AG09309 (cell line): ENCODE results near the gene CD79A.
A peak's percentile ranks its signal among the peaks of the same experiment; 100 is the strongest.

Experiments used
- DNase-seq: peaks from one replicate; pipeline ENCODE4 v3.0.0-alpha.2; 2010; ENCODE audit warnings: low read depth
- H3K4me3 ChIP-seq: 2 replicates; pipeline ENCODE4 v1.5.1; 2011; ENCODE audit warnings: mild to moderate bottlenecking, low read depth, low read length, moderate library complexity; ENCODE audit not compliant: control insufficient read depth
- CTCF ChIP-seq: IDR thresholded peaks from 2 replicates; pipeline ENCODE4 v1.5.1; 2011; ENCODE audit warnings: mild to moderate bottlenecking, low read depth, low read length, inconsistent platforms; ENCODE audit not compliant: insufficient read depth, control insufficient read depth; ENCODE audit errors: missing control alignments

The CD79A gene

GRCh38 chr19:41925208-41926003 lies 48.3 kb downstream of the CD79A start:
- no peak for TF ChIP-seq CTCF
- DNase-seq, result no peak

GRCh38 chr19:41926028-41926762 lies 49.1 kb downstream of the CD79A start:
- TF ChIP-seq CTCF, result no peak
- H3K4me3 ChIP-seq, result no peak overlapping the region
- no peak for DNase-seq

More at GRCh38 chr19:41925208-41926003, 48.3 kb downstream of the CD79A start:
- no peak overlapping the region for H3K4me3 ChIP-seq

DNA sequence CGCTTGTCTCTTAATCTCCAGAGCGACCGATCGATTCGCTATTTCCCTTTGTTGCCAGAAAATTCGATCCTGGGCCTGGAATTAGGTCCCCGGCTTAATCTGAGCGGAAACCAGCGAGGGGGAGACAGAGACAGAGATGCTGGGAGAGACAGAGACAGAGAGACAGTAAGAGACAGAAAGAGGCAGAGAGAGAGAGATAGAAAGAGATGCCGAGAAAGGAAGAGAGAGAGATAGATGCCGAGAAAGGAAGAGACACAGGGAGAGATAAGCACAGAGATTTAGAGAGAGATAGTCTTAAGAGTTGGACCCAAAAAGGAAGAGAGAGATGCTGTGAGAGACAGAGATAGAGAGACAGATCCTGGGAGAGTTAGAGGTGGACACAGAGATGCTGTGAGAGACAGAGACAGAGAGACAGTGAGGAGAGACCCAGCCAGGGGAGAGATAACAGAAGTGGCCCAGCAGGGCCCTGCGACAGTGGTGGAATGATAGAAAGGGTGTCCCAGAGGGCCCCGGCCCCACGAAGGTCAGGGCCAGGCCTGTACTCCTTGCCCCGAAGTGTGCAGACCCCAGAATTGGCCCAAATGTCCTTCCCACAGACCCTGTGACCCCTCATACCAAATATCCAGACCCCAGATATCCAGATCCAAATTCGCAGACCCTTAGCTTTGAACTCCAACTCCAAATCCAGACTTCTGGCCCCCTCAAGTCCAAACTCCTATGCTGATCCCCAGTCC lies 49.9 kb downstream of the CD79A start:
- DNase-seq, result no peak
- H3K4me3 ChIP-seq, result no peak overlapping the region
- TF ChIP-seq CTCF, result no peak

DNA sequence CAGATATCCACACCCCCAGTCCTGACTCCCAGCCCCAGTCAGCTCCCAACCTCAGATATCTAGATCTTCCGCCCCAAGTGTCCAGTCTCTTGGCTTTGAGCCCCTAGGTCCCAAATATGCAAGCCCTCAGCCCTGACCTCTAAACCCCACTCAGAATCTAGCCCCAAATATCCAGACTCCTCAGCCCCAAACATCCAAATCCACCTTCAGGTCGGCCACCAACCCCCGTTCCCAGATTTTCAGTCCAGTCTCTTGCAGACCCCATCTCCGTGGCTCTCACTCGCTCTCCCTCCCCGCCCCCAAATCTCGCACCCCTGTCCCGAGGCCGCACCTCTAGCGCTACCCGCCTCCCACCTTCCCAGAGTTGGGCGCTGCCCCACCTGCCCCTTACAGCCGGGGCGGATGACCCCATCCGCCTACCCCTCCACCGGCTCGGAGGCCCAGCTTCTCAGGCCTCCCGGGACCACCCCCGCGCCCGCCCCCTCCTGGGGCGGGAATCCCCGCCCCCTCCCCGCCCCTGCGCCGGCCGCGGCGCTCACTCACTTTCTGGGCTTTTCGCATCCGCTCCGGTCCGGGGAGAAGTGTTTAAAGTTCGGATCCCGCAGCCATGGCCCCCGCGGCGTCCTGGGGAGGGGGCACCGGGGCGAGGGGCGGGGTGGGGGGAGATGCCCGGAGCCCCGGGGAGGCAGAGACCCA lies 50.6 kb downstream of the CD79A start:
- peak overlapping the region; percentile 22 for H3K4me3 ChIP-seq
- no peak for TF ChIP-seq CTCF
- DNase-seq, result no peak

DNA sequence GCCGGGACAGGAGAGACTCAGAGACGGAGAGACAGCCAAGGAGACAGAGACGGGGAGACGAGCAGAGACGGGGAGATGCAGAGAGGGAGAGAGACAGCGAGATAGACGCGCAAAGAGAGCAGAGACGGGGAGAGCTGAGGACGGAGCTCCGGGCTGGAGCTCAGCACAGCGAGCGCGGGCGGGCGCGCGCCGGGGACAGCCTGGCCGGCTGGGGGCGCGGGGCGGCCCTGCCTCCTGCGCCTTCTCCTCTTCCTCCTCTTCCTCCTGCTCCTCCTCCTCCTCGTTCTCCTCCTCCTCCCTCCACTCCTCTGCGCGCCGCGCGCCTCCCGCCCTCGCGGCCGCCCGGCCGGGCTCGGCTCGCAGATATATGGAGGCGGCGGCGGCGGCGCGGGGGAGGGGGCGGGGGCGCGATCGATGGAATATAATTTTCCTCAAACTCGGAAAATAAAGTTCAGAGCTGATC lies 51.2 kb downstream of the CD79A start, which contains the start of gene ERFL:
ERFL (minus strand) TSS at position 229 of the 463 bp plus-strand sequence. CDS start 15,530 bp downstream, outside the sequence.
- TF ChIP-seq CTCF, result no peak
- H3K4me3 ChIP-seq, result peak within 1 kb of the TSS; percentile 22
- no peak for DNase-seq
